OCI-LY1 (cell line): ENCODE results near the gene MEG3.

Source experiments
- CTCF ChIP-seq: fragments of 200-600 bp; sonication (generic), shearing (Covaris generic); IDR thresholded peaks from 2 replicates; pipeline ENCODE4 v1.5.1; 2017; ENCODE audit warnings: mild to moderate bottlenecking, antibody characterized with exemption, low read length, moderate library complexity, mixed read lengths
- EZH2 ChIP-seq: fragments of 200-600 bp; sonication (generic), shearing (Covaris generic); IDR thresholded peaks from 2 replicates; pipeline ENCODE4 v1.8.0; 2017; ENCODE audit warnings: borderline replicate concordance, mixed run types, mild to moderate bottlenecking, antibody characterized with exemption, low read length, moderate library complexity, mixed read lengths

GRCh38 chr14:100832311-100832960 lies 6.5 kb downstream of the MEG3 start:
- TF ChIP-seq CTCF (no peak), EZH2 (no peak)
